HepG2 (cell line): ENCODE measurements around the gene CDC42SE2. TPM values are rescaled to one million over a fixed set of nuclear protein-coding genes. Genes with fewer than 3 reads are reported as not detected.

Experiments
- AGO2 ChIP-seq: fragments of 200-400 bp; formaldehyde crosslinking; optimal IDR thresholded peaks from 2 replicates; pipeline ENCODE3; 2017; ENCODE audit warnings: mild to moderate bottlenecking, low read depth, low read length, moderate library complexity
- FOXA3 ChIP-seq: IDR thresholded peaks from 2 replicates; pipeline ENCODE4 v1.6.1; 2016; ENCODE audit warnings: missing genetic modification reagents, missing compliant biosample characterization
- FOXP1 ChIP-seq, 2 experiments: fragments of 450-650 bp in 1 of 2; IDR thresholded peaks; 2 replicates each; pipeline ENCODE4 v1.6.1; 2017 to 2018; ENCODE audit warnings: antibody characterized with exemption in 1 of 2
- HMGXB4 ChIP-seq, 2 experiments: sonication (generic) in 1 of 2; formaldehyde crosslinking in 1 of 2; IDR thresholded peaks; 2 replicates each; pipeline versions ENCODE4 v1.4.0 to v1.6.1; 2018 to 2020; ENCODE audit warnings: missing genetic modification reagents in 2 of 2, borderline replicate concordance in 1 of 2, low read depth in 1 of 2, mild to moderate bottlenecking in 1 of 2, missing biosample characterization in 1 of 2
- KAT8 ChIP-seq: IDR thresholded peaks from 2 replicates; pipeline ENCODE4 v1.6.1; 2016; ENCODE audit warnings: missing genetic modification reagents, missing compliant biosample characterization
- NBN ChIP-seq: fragments of 450-650 bp; conservative IDR thresholded peaks from 2 replicates; pipeline ENCODE4 v1.6.1; 2017
- POLR2A ChIP-seq, 2 experiments: IDR thresholded peaks; 2 replicates each; pipeline ENCODE4 v1.6.1; 2011; ENCODE audit warnings: low read depth in 2 of 2, low read length in 2 of 2, mild to moderate bottlenecking in 1 of 2, moderate library complexity in 1 of 2; ENCODE audit not compliant: insufficient read depth in 1 of 2
- PPARG ChIP-seq: conservative IDR thresholded peaks from 2 replicates; pipeline ENCODE4 v1.6.1; 2016; ENCODE audit warnings: missing biosample characterization, missing genetic modification reagents
- RBFOX2 ChIP-seq: fragments of 200-400 bp; formaldehyde crosslinking; IDR thresholded peaks from 2 replicates; pipeline ENCODE4 v1.6.1; 2017; ENCODE audit warnings: low read depth, mild to moderate bottlenecking, low read length
- SALL1 ChIP-seq: sonication (generic); formaldehyde crosslinking; IDR thresholded peaks from 2 replicates; pipeline ENCODE4 v1.8.0; 2022; ENCODE audit warnings: mild to moderate bottlenecking, missing genetic modification reagents
- SRSF1 ChIP-seq: fragments of 200-400 bp; formaldehyde crosslinking; optimal IDR thresholded peaks from 2 replicates; pipeline ENCODE3; 2017; ENCODE audit warnings: mild to moderate bottlenecking, low read depth, low read length, moderate library complexity
- TMF1 ChIP-seq: sonication (generic); formaldehyde crosslinking; IDR thresholded peaks from 2 replicates; pipeline ENCODE4 v1.8.1; 2022; ENCODE audit warnings: low read depth, missing genetic modification reagents
- TRIM22 ChIP-seq: fragments of 450-650 bp; IDR thresholded peaks from 2 replicates; pipeline ENCODE4 v1.6.1; 2017
- UBTF ChIP-seq: sonication (generic); formaldehyde crosslinking; IDR thresholded peaks from 2 replicates; pipeline ENCODE4 v1.4.0; 2020; ENCODE audit warnings: mild to moderate bottlenecking, missing genetic modification reagents
- ZKSCAN1 ChIP-seq: fragments of 150-350 bp; IDR thresholded peaks from 2 replicates; pipeline ENCODE4 v1.6.1; 2014; ENCODE audit warnings: low read length
- ZNF446 ChIP-seq: sonication (generic); formaldehyde crosslinking; IDR thresholded peaks from 2 replicates; pipeline ENCODE4 v1.5.0; 2020; ENCODE audit warnings: mild to moderate bottlenecking, missing genetic modification reagents
- ZNF550 ChIP-seq: sonication (generic); formaldehyde crosslinking; IDR thresholded peaks from 2 replicates; pipeline ENCODE4 v1.4.0; 2020; ENCODE audit warnings: mild to moderate bottlenecking, missing genetic modification reagents, borderline replicate concordance
- ZNF639 ChIP-seq: conservative IDR thresholded peaks from 2 replicates; pipeline ENCODE4 v1.6.1; 2018; ENCODE audit warnings: missing genetic modification reagents
- ZNF672 ChIP-seq: sonication (generic); formaldehyde crosslinking; IDR thresholded peaks from 2 replicates; pipeline ENCODE4 v1.8.1; 2022; ENCODE audit warnings: missing genetic modification reagents
- ZNF724P ChIP-seq: sonication (generic); formaldehyde crosslinking; IDR thresholded peaks from 2 replicates; pipeline ENCODE4 v1.8.0; 2022; ENCODE audit warnings: missing genetic modification reagents, borderline replicate concordance
- polyA plus RNA-seq, 8 experiments: library from polyadenylated mRNA; depleted of rRNA in 3 of 8; stranded (reverse) in 7 of 8; unstranded in 1 of 8; fragments of >200 nt; fragmentation: Illumina TruSeq in 4 of 8; extraction: Trizol in 4 of 8; gene quantifications; 2 replicates each; pipeline versions ENCODE4 v1.2.1 to v1.2.3, GENCODE V29; 2011 to 2016; ENCODE audit warnings: low read depth in 4 of 8, missing spikeins in 1 of 8, mixed read lengths in 1 of 8; ENCODE audit not compliant: insufficient read depth in 1 of 8
- total RNA-seq, 5 experiments: library from RNA; depleted of rRNA; stranded (reverse); fragments of >200 nt; fragmentation: Illumina TruSeq; extraction: Trizol; gene quantifications; 2 replicates each; pipeline ENCODE4 v1.2.3, GENCODE V29; 2016; ENCODE audit warnings: low read depth in 1 of 5
- TF ChIP-seq, protein P1 (sequence below): sonication (generic); formaldehyde crosslinking; IDR thresholded peaks from 2 replicates; pipeline ENCODE4 v1.5.1; 2020; ENCODE audit warnings: mild to moderate bottlenecking, moderate library complexity, missing genetic modification reagents

The CDC42SE2 gene
- total and polyA plus RNA-seq, 2 of the 13 experiments (the other 11 are each of a cell fraction or from before 2014, with no cell fraction given), result 19.6 to 25.0 TPM

- TF ChIP-seq SALL1 (CRISPR knock-in tag), result peak; percentile 77; the same call in 1 of the 2 replicates
- TF ChIP-seq ZNF446, result no peak; the same call in 1 of the 2 replicates
- TF ChIP-seq HMGXB4 (CRISPR knock-in tag; IDR thresholded peaks at IDR 0.05; ENCODE audit: borderline replicate concordance in 1 of 2, low read depth in 1 of 2), result peak in 1 of 2 experiments; percentile 83; a peak in 2 of 4 replicates
- peak; percentile 90 for TF ChIP-seq RBFOX2
- no peak for TF ChIP-seq FOXA3 (CRISPR knock-in tag)
- TF ChIP-seq KAT8 (CRISPR knock-in tag), result peak; percentile 50; the same call in 1 of the 2 replicates
- TF ChIP-seq TMF1 (CRISPR knock-in tag), result no peak
- peak; percentile 88; the same call in 1 of the 2 replicates for TF ChIP-seq UBTF (CRISPR knock-in tag)
- TF ChIP-seq ZKSCAN1, result no peak
- peak; percentile 68 for TF ChIP-seq AGO2
- TF ChIP-seq ZNF724P (CRISPR knock-in tag), result no peak
- TF ChIP-seq TRIM22, result no peak
- no peak for TF ChIP-seq ZNF550
- TF ChIP-seq FOXP1 (IDR thresholded peaks at IDR 0.05), result no peak
- TF ChIP-seq FOXP1 (CRISPR knock-in tag; IDR thresholded peaks at IDR 0.05), result no peak
- TF ChIP-seq PPARG, result no peak
- TF ChIP-seq ZNF672, result no peak
- no peak; the same call in 1 of the 2 replicates for TF ChIP-seq ZNF639
- TF ChIP-seq SRSF1, result no peak
- TF ChIP-seq, protein P1, sequence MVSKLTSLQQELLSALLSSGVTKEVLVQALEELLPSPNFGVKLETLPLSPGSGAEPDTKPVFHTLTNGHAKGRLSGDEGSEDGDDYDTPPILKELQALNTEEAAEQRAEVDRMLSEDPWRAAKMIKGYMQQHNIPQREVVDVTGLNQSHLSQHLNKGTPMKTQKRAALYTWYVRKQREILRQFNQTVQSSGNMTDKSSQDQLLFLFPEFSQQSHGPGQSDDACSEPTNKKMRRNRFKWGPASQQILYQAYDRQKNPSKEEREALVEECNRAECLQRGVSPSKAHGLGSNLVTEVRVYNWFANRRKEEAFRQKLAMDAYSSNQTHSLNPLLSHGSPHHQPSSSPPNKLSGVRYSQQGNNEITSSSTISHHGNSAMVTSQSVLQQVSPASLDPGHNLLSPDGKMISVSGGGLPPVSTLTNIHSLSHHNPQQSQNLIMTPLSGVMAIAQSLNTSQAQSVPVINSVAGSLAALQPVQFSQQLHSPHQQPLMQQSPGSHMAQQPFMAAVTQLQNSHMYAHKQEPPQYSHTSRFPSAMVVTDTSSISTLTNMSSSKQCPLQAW (CRISPR knock-in tag), result no peak
- TF ChIP-seq POLR2A (IDR thresholded peaks at IDR 0.05; ENCODE audit: insufficient read depth in 1 of 2, low read depth in 2 of 2, low read length in 2 of 2), result peak; percentile 89 to 92
- no peak for TF ChIP-seq NBN
These were observed at the start of gene CDC42SE2 (continued) for GRCh38 chr5:131263648-131264450.
